ENCODE results near the gene PCBP3.

The PCBP3 gene

DNA sequence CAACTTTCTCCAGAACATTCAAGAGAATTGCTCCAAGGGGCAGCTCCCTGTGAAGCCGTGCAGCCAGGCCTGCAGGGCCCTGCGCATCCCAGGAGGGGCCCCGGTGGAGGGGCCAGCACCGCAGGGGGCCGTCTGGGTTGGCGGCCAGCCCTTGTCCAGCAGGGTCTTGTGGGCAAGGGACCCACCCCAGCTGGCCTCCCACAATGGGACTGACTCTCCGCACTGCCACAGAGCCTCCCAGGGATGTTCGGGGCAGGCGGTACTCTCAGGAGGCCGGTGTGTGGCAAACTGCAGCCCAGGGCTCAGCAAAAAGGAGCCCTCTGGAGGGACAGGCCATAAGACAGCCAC, 269.9 kb downstream of the PCBP3 start:
- DNase-seq = no peak

GRCh38 chr21:45913886-45914285, 270.4 kb downstream of the PCBP3 start:
- no peak for DNase-seq

GRCh38 chr21:45914321-45914845, 270.9 kb downstream of the PCBP3 start:
- no peak for DNase-seq

GRCh38 chr21:45916011-45916840, 272.7 kb downstream of the PCBP3 start:
- DNase-seq = no peak

DNA sequence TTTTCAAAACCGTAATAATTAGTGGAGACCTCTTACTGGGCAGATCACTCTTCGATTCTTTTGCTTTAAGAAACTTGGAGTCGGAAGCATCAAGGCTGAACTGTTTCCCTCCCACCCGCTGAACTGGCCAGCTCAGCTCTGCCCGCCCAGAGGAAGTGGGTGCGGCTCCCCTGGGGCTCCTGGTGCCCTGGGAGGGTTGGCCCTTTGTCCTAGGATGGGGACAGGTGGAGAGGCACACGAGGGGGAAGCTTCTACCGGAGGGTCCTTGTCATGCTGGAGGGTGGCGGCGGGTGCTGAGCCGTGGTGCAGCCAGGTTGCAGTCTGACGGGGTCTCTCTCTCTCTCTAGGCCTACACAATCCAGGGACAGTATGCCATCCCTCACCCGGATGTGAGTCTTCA, 273.7 kb downstream of the PCBP3 start:
- DNase-seq = no peak

GRCh38 chr21:45918011-45918410, 274.5 kb downstream of the PCBP3 start:
- no peak for DNase-seq

GRCh38 chr21:45918835-45919447, 275.4 kb downstream of the PCBP3 start:
- DNase-seq = no peak

DNA sequence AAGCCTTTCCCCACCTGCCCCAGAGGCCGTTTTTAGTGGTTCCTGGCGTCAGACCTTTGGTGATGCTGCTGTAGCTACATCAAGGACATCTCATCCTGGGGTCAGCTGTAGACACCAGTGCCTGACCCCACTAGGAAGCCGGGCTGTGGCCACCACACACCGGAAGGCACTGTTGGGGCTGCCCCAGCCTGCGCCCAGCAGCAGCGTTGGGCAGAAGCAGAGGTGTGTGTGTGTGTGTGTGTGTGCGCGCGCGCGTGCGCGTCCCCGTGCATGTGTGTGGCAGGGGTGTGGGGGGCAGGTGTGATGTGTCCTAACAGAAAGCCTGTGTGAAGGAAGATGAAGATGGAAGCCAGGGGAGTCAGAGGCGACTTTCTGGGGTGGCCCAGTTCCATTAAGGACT, 276.1 kb downstream of the PCBP3 start:
- no peak for DNase-seq

- no peak for DNase-seq
Measured at GRCh38 chr21:45920824-45921600, 277.5 kb downstream of the PCBP3 start.

- no peak for DNase-seq
Measured at GRCh38 chr21:45921917-45922316, 278.4 kb downstream of the PCBP3 start.

GRCh38 chr21:45922648-45923047, 279.1 kb downstream of the PCBP3 start:
- DNase-seq = no peak

- peak; percentile 57 for DNase-seq
Measured at GRCh38 chr21:45923146-45923545, 279.6 kb downstream of the PCBP3 start.

GRCh38 chr21:45926281-45926680, 282.8 kb downstream of the PCBP3 start:
- no peak for DNase-seq

DNA sequence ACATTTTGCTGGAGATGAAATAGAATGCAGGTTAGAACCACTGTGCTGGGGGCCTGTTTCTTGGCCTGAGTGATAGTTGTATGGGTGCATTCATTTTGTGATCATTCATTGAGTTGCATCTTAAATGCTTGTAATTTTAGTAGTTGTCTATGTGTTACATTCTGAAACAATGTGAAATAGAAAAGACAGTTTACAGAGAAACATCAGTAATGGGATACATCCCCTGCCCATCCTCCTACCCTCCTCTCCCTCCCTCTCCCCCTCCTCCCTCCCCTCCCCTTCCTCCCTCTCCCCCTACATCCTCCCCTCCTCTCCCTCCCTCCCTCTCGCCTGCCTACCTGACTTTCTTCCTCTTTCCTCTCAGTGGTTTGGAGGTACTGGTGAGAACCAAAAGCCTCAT, 283.5 kb downstream of the PCBP3 start:
- no peak for DNase-seq

DNA sequence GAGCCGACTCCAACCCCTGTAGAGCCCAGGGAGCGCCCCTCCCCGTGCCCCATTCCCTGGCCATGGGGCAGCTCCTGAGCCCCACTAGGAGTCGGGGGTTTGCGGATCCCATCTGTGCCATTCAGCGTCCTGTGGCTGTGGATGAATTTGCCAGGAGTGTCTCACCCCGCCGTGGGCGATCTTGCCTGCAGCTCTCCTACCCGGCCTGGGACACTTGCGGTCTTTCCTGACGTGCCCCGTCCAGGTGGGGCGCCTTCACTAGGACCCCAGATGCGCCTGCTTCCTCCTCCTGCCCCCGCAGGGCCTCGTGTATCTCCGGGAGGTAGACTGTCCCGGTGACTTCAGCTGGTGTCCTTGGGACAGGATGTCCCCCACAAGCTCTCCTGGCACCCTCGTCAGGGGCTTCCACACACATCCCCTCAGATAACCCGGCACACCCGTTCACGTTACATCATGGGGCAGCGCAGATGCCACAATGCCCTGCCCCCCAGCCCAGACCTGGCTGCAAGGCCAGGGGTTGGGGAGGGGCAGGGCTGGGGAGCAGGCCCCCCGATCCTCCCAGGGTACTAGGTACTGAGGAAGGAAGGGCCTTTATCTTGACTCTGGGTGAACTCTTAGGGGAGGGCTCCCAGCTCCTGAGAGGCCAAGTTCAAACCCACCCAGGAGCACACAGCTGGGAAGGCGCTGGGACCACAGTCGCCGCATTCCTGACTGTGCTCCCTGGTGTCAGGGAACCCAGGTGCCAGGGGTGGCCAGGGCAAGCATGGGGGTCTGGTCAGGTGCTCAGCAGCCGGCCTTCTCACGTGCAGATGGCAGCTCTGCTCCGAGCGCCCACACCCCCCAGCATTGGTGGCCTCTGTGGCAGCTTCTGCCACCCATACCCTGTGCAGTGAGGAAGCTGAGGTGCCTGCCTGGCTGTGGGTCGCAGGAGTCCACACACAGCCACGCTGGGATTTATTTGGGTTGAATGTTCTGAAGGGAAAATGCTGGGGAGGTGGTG, 284.6 kb downstream of the PCBP3 start:
- DNase-seq = no peak

GRCh38 chr21:45929449-45929848, 285.9 kb downstream of the PCBP3 start:
- no peak for DNase-seq

DNA sequence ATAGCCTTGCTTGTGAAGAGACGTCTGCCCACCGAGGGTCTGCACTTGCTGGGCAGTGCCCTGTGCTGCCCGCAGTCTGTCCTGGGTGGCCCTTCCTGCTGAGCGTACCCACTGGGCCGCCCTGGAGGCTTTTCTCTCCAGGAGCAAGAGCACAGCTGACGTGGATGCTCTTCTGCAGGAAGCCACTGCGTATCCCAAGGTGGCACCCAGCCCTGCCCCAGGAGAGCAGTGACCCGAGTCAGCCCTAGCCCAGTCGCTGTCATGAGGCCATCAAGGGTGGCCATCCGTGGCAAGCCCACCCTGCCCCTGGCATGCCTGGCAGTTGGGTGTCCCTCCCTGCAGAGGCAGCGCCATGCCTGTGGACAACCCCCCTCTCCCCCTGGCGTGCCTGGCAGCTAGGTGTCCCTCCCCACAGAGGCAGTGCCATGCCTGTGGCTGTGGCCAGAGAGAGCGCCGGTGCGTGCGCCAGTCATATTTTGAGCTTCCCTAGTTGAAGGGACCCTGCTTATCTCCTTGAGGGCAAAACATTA, 286.8 kb downstream of the PCBP3 start:
- DNase-seq = no peak

DNA sequence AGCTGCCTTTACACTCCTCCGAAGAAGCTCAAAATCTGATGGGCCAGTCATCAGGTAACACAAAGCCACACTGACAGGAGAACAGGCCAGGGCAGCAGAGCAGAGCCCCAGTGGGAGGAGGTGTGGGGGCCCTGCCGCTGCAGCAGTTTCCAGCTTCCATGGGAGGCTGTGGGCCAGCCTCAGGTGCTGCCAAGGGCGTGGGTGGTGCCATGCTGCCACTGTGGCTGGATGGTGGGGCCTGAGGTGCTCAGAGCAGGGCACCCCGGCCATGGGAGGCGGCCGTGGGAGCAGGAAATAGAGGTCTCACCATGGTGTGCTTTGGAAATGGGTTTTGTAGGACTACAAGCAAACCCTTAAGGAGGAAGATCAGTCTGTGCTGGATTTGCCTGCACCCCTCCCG, 287.3 kb downstream of the PCBP3 start:
- no peak for DNase-seq

GRCh38 chr21:45931397-45931969, 288.0 kb downstream of the PCBP3 start:
- no peak for DNase-seq

- DNase-seq = no peak
Measured at GRCh38 chr21:45932922-45933502, 289.5 kb downstream of the PCBP3 start.

GRCh38 chr21:45934085-45934484, 290.6 kb downstream of the PCBP3 start:
- no peak for DNase-seq
